HCT116 (cell line): ENCODE results near the gene TNKS2. TPM values are rescaled to one million over a fixed set of nuclear protein-coding genes. Genes with fewer than 3 reads are reported as not detected.
"Not testable (repeated sequence)": the region's sequence is repeated elsewhere in the genome, so short reads cannot be mapped to it uniquely, and the experiment has no call there.

Source experiments
- ATAC-seq: fragments of 200-7000 bp; cut with Tn5 transposase; 2 replicates; pipeline ENCODE4 v1.9.1; 2020; ENCODE audit warnings: mild to moderate bottlenecking, moderate library complexity
- BruUV-seq: library from RNA; stranded (reverse); fragments of 400-500 nt; replicated peaks from 2 replicates; lab custom pipeline; 2021; lab: Mats Ljungman, UMichigan
- CTCF ChIA-PET: fragments of 300-600 bp; sonication (Branson Sonifier 250); formaldehyde crosslinking; loops from one replicate; lab custom pipeline; 2021; ENCODE audit warnings: antibody characterized with exemption; lab: Charles Lee
- POLR2A ChIA-PET: fragments of 300-600, 350-600 bp; sonication (Branson Sonifier 250); formaldehyde crosslinking; loops from one replicate; lab custom pipeline; 2021; ENCODE audit warnings: antibody characterized with exemption; lab: Charles Lee
- RAD21 ChIA-PET, 2 experiments: fragments of 300-600 bp; sonication (Branson Sonifier 250); formaldehyde crosslinking; loops; one replicate each; lab custom pipeline; 2023; ENCODE audit warnings: low total read pairs in 2 of 2; ENCODE audit not compliant: uncharacterized antibody in 2 of 2, unreplicated experiment in 2 of 2, low non-redundant PET in 1 of 2; lab: Charles Lee
- DNase-seq: peaks from one replicate; pipeline ENCODE4 v3.0.0-alpha.2; 2010; ENCODE audit warnings: low read depth, low spot score
- H2AFZ ChIP-seq: fragments of 200-600 bp; shearing (Covaris generic), sonication (generic); 2 replicates; pipeline ENCODE4 v1.6.1; 2017; ENCODE audit warnings: low read depth, mixed run types, mixed read lengths, antibody characterized with exemption, low read length; ENCODE audit not compliant: poor library complexity, severe bottlenecking
- H3K27ac ChIP-seq: 2 replicates; pipeline ENCODE4 v1.5.1; 2012; ENCODE audit warnings: low read depth, low read length
- H3K27me3 ChIP-seq: fragments of 200-600 bp; sonication (generic); 2 replicates; pipeline ENCODE4 v1.6.1; 2016; ENCODE audit warnings: mixed run types, low read length, mixed read lengths; ENCODE audit not compliant: insufficient read depth
- H3K36me3 ChIP-seq, 2 experiments: fragments of 200-500 bp in 1 of 2; fragments of 200-600 bp in 1 of 2; sonication (Bioruptor generic) in 1 of 2; sonication (generic) in 1 of 2; 2 replicates each; pipeline versions ENCODE4 v1.5.1 to v1.6.1; 2014 to 2016; ENCODE audit warnings: low read length in 2 of 2, inconsistent platforms in 1 of 2, mixed read lengths in 1 of 2, mixed run types in 1 of 2; ENCODE audit not compliant: insufficient read depth in 2 of 2, control insufficient read depth in 1 of 2
- H3K4me1 ChIP-seq, 2 experiments: fragments of 200-600 bp in 1 of 2; sonication (generic) in 1 of 2; 2 replicates each; pipeline versions ENCODE4 v1.5.1 to v1.6.1; 2012 to 2017; ENCODE audit warnings: low read length in 2 of 2, inconsistent platforms in 1 of 2, mild to moderate bottlenecking in 1 of 2, mixed read lengths in 1 of 2, mixed run types in 1 of 2, moderate library complexity in 1 of 2; ENCODE audit not compliant: insufficient read depth in 2 of 2, control insufficient read depth in 1 of 2
- H3K4me2 ChIP-seq: fragments of 200-600 bp; sonication (generic); 2 replicates; pipeline ENCODE4 v1.6.1; 2017; ENCODE audit warnings: mixed run types, low read length, mixed read lengths
- H3K4me3 ChIP-seq, 2 experiments: fragments of 200-600 bp in 1 of 2; sonication (generic) in 1 of 2; replicated peaks in 1 of 2; 2 replicates each; pipeline ENCODE4 v1.5.1; 2011 to 2016; ENCODE audit warnings: low read length in 2 of 2, control low read depth in 1 of 2, low read depth in 1 of 2, mild to moderate bottlenecking in 1 of 2, mixed read lengths in 1 of 2, mixed run types in 1 of 2
- H3K79me2 ChIP-seq: fragments of 200-600 bp; sonication (generic); 2 replicates; pipeline ENCODE4 v1.6.1; 2017; ENCODE audit warnings: mild to moderate bottlenecking, mixed run types, low read length, moderate library complexity, mixed read lengths; ENCODE audit not compliant: insufficient read depth
- H3K9ac ChIP-seq: fragments of 200-600 bp; sonication (generic); 2 replicates; pipeline ENCODE4 v1.6.1; 2016; ENCODE audit warnings: low read length, mixed read lengths
- H3K9me2 ChIP-seq: fragments of 200-600 bp; sonication (generic), shearing (Covaris generic); 2 replicates; pipeline ENCODE4 v1.6.1; 2017; ENCODE audit warnings: mixed run types, mild to moderate bottlenecking, moderate library complexity; ENCODE audit not compliant: insufficient read depth
- H3K9me3 ChIP-seq, 2 experiments: fragments of 200-500 bp in 1 of 2; fragments of 200-600 bp in 1 of 2; sonication (Bioruptor generic) in 1 of 2; sonication (generic) in 1 of 2; 2 replicates each; pipeline ENCODE4 v1.6.1; 2014 to 2017; ENCODE audit warnings: low read length in 2 of 2, mixed read lengths in 2 of 2, inconsistent platforms in 1 of 2, low read depth in 1 of 2, mild to moderate bottlenecking in 1 of 2, mixed run types in 1 of 2, moderate library complexity in 1 of 2; ENCODE audit not compliant: control insufficient read depth in 1 of 2, insufficient read depth in 1 of 2
- H4K20me1 ChIP-seq: fragments of 200-600 bp; sonication (generic), shearing (Covaris generic); 2 replicates; pipeline ENCODE4 v1.6.1; 2017; ENCODE audit warnings: mixed run types, mild to moderate bottlenecking, moderate library complexity; ENCODE audit not compliant: insufficient read depth
- CBX3 ChIP-seq: IDR thresholded peaks from 2 replicates; pipeline ENCODE4 v1.6.1; 2012; ENCODE audit warnings: low read depth
- CEBPB ChIP-seq: IDR thresholded peaks from 2 replicates; pipeline ENCODE4 v1.6.1; 2012; ENCODE audit warnings: low read depth
- EGR1 ChIP-seq: IDR thresholded peaks from 2 replicates; pipeline ENCODE4 v1.6.1; 2012; ENCODE audit warnings: low read depth
- ELF1 ChIP-seq: IDR thresholded peaks from 2 replicates; pipeline ENCODE4 v1.6.1; 2012; ENCODE audit warnings: low read depth, borderline replicate concordance
- EZH2phosphoT487 ChIP-seq: fragments of 200-600 bp; IDR thresholded peaks from 2 replicates; pipeline ENCODE4 v1.6.1; 2018; ENCODE audit warnings: antibody characterized with exemption, borderline replicate concordance
- FOSL1 ChIP-seq: IDR thresholded peaks from 2 replicates; pipeline ENCODE4 v1.6.1; 2012; ENCODE audit warnings: low read depth
- POLR2AphosphoS5 ChIP-seq: IDR thresholded peaks from 2 replicates; pipeline ENCODE4 v1.6.1; 2011; ENCODE audit warnings: mild to moderate bottlenecking, low read depth, low read length, moderate library complexity
- RAD21 ChIP-seq: IDR thresholded peaks from 2 replicates; pipeline ENCODE4 v1.6.1; 2012; ENCODE audit warnings: low read depth, mild to moderate bottlenecking
- SIN3A ChIP-seq: IDR thresholded peaks from 2 replicates; pipeline ENCODE4 v1.6.1; 2012; ENCODE audit warnings: low read depth
- SP1 ChIP-seq: IDR thresholded peaks from 2 replicates; pipeline ENCODE4 v1.6.1; 2012; ENCODE audit warnings: low read depth
- SRF ChIP-seq: IDR thresholded peaks from 2 replicates; pipeline ENCODE4 v1.6.1; 2012; ENCODE audit warnings: low read depth
- YY1 ChIP-seq: IDR thresholded peaks from 2 replicates; pipeline ENCODE4 v1.6.1; 2011; ENCODE audit warnings: low read length, low read depth, moderate library complexity, mild to moderate bottlenecking; ENCODE audit not compliant: insufficient replicate concordance; ENCODE audit errors: extremely low read depth
- ZNF274 ChIP-seq: fragments of 200-500 bp; sonication (Bioruptor generic); IDR thresholded peaks from 2 replicates; pipeline ENCODE4 v1.6.1; 2014; ENCODE audit warnings: mild to moderate bottlenecking, low read depth, low read length, inconsistent platforms
- intact Hi-C: fragments of 100-400 bp; cut with micrococcal nuclease; formaldehyde crosslinking; loops from 2 replicates; pipeline ENCODE4 v1.10.0; 2022
- total RNA-seq: library from RNA; stranded (reverse); gene quantifications from one replicate; pipeline ENCODE4 v1.2.1, GENCODE V29; 2021; ENCODE audit not compliant: unreplicated experiment
- TF ChIP-seq, protein P1 (sequence below): IDR thresholded peaks from 2 replicates; pipeline ENCODE4 v1.6.1; 2012
- TF ChIP-seq, protein P2 (sequence below): IDR thresholded peaks from 2 replicates; pipeline ENCODE4 v1.6.1; 2012
- TF ChIP-seq, protein P3 (sequence below): IDR thresholded peaks from 2 replicates; pipeline ENCODE4 v1.6.1; 2012; ENCODE audit warnings: low read depth
- TF ChIP-seq, protein P4 (sequence below), 3 experiments: fragments of 200-600 bp in 1 of 3; sonication (generic) in 1 of 3; IDR thresholded peaks in 2 of 3; conservative IDR thresholded peaks in 1 of 3; 2 replicates each; pipeline ENCODE4 v1.5.1; 2012 to 2017; ENCODE audit warnings: low read depth in 2 of 3, low read length in 2 of 3, antibody characterized with exemption in 1 of 3, borderline replicate concordance in 1 of 3, control low read depth in 1 of 3, mild to moderate bottlenecking in 1 of 3, mixed read lengths in 1 of 3, mixed run types in 1 of 3, moderate library complexity in 1 of 3; ENCODE audit not compliant: insufficient read depth in 1 of 3

The TNKS2 gene
- total RNA-seq, 1 experiment from 2014 or later: 20.7 TPM

DNA sequence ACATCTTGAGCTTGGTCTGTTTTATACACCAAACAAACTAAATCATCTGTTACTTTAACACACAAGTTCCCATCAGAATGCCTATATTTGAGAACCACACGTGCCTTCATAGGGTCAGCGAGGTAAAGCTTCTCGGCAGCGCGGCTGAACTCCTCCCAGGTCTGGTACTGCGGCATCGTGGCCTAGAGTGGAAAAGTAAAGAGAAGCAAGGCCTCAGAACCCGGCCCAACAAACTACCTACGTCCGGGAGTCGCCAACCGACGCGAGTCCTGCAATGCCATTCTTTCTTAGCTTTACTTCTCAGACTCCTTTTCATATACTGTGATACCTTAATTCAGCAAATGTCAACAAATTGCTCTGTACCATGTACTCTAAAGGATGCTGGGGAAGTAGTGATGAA, 9.0 kb downstream of the TNKS2 start:
- H3K9me2 ChIP-seq, H3K27ac ChIP-seq, H3K4me3 ChIP-seq, H3K9me3 ChIP-seq, ATAC-seq, POLR2A ChIA-PET, BruUV-seq, RAD21 ChIA-PET, H3K4me2 ChIP-seq, intact Hi-C loops, H2AFZ ChIP-seq, CTCF ChIA-PET, DNase-seq, H3K9ac ChIP-seq, H3K27me3 ChIP-seq, H3K4me1 ChIP-seq, H4K20me1 ChIP-seq: not testable (repeated sequence)
- peaks cover 5 to 11% of the 10 kb centered on the region in 2 experiments; a peak in 3 of 4 replicates for H3K36me3 ChIP-seq
- H3K79me2 ChIP-seq: peaks cover 54% of the 10 kb centered on the region

DNA sequence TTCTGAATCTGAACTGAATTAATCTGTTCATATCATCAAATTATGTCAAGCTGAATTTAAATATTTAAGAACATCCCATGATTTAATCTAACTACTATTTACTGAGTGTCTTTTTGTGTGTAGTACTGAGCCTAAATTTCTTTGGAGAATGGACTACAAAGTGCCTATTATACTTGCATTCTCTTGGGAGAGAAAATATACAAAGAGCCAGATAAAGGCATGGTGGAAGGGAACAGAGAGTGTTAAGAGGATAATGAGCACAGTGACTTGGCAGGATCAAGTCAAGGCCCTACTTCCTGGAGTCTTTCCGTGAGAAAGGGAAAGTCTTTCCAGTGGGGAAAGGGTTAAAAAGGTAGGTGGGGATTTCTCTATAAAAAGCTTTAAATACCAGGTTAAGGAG, 15.0 kb downstream of the TNKS2 start:
- ChIA-PET RAD21 (no interaction called here), CTCF (no interaction called here), POLR2A (no interaction called here)
- Histone ChIP-seq H3K4me2 (no peak overlapping the region), H3K27me3 (no peaks in the 10 kb centered on the region), H3K9ac (no peak overlapping the region), H3K4me1 (no peaks in the 10 kb centered on the region), H3K36me3 (peaks cover 25 to 27% of the 10 kb centered on the region in 2 experiments), H3K79me2 (peaks cover 42% of the 10 kb centered on the region), H3K4me3 (no peak overlapping the region), H4K20me1 (no peaks in the 10 kb centered on the region), H2AFZ (no peak overlapping the region), H3K9me3 (no peaks in the 10 kb centered on the region), H3K9me2 (no peaks in the 10 kb centered on the region), H3K27ac (no peak overlapping the region)
- TSS peak; percentile 12 for BruUV-seq
- DNase-seq: no peak
- intact Hi-C loops: no loop called here
- ATAC-seq: no peak
- TF ChIP-seq SRF (no peak), SP1 (no peak), SIN3A (no peak), YY1 (no peak), ZNF274 (no peak), RAD21 (no peak), EGR1 (no peak), EZH2phosphoT487 (no peak), CBX3 (no peak), CEBPB (no peak), FOSL1 (no peak), POLR2AphosphoS5 (no peak), ELF1 (no peak)
- TF ChIP-seq, protein P1, sequence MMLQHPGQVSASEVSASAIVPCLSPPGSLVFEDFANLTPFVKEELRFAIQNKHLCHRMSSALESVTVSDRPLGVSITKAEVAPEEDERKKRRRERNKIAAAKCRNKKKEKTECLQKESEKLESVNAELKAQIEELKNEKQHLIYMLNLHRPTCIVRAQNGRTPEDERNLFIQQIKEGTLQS: no peak
- TF ChIP-seq, protein P2, sequence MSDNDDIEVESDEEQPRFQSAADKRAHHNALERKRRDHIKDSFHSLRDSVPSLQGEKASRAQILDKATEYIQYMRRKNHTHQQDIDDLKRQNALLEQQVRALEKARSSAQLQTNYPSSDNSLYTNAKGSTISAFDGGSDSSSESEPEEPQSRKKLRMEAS: no peak
- TF ChIP-seq, protein P3, sequence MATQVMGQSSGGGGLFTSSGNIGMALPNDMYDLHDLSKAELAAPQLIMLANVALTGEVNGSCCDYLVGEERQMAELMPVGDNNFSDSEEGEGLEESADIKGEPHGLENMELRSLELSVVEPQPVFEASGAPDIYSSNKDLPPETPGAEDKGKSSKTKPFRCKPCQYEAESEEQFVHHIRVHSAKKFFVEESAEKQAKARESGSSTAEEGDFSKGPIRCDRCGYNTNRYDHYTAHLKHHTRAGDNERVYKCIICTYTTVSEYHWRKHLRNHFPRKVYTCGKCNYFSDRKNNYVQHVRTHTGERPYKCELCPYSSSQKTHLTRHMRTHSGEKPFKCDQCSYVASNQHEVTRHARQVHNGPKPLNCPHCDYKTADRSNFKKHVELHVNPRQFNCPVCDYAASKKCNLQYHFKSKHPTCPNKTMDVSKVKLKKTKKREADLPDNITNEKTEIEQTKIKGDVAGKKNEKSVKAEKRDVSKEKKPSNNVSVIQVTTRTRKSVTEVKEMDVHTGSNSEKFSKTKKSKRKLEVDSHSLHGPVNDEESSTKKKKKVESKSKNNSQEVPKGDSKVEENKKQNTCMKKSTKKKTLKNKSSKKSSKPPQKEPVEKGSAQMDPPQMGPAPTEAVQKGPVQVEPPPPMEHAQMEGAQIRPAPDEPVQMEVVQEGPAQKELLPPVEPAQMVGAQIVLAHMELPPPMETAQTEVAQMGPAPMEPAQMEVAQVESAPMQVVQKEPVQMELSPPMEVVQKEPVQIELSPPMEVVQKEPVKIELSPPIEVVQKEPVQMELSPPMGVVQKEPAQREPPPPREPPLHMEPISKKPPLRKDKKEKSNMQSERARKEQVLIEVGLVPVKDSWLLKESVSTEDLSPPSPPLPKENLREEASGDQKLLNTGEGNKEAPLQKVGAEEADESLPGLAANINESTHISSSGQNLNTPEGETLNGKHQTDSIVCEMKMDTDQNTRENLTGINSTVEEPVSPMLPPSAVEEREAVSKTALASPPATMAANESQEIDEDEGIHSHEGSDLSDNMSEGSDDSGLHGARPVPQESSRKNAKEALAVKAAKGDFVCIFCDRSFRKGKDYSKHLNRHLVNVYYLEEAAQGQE: no peak
- TF ChIP-seq, protein P4, sequence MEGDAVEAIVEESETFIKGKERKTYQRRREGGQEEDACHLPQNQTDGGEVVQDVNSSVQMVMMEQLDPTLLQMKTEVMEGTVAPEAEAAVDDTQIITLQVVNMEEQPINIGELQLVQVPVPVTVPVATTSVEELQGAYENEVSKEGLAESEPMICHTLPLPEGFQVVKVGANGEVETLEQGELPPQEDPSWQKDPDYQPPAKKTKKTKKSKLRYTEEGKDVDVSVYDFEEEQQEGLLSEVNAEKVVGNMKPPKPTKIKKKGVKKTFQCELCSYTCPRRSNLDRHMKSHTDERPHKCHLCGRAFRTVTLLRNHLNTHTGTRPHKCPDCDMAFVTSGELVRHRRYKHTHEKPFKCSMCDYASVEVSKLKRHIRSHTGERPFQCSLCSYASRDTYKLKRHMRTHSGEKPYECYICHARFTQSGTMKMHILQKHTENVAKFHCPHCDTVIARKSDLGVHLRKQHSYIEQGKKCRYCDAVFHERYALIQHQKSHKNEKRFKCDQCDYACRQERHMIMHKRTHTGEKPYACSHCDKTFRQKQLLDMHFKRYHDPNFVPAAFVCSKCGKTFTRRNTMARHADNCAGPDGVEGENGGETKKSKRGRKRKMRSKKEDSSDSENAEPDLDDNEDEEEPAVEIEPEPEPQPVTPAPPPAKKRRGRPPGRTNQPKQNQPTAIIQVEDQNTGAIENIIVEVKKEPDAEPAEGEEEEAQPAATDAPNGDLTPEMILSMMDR (IDR thresholded peaks at IDR 0.05 in 2 of 3, conservative IDR thresholded peaks at IDR 0.05 in 1 of 3; ENCODE audit: borderline replicate concordance in 1 of 3, insufficient read depth in 1 of 3, low read depth in 2 of 3, low read length in 2 of 3): no peak
